Measurements from ENCODE around the gene BORCS5.
A peak's percentile ranks its signal among the peaks of the same experiment; 100 is the strongest.

The BORCS5 gene

GRCh38 chr12:12513416-12514006, 156.6 kb downstream of the BORCS5 start (continued):
- TF ChIP-seq POU6F1 (CRISPR knock-in tag; IDR thresholded peaks at IDR 0.05; ENCODE audit: borderline replicate concordance, low read depth) (no peak), CSDC2 (CRISPR knock-in tag; IDR thresholded peaks at IDR 0.05) (no peak)

DNA sequence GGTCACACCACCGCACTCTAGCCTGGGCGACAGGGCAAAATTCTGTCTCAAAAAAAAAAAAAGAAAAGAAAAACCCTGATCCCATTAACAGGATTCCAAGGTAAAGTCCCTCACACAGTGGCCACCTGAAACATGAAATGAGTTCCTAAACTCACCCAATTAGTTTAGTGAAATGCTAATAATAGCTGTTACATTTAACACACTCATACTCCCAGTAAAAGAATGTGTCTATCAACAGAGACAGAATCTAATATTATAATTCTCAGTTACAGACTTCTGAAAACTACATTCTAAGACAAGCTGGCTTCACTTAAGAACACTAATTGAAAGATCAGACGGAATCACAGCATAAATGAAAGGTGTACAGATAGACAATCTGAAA, 161.6 kb downstream of the BORCS5 start:
- ATAC-seq: no peak
- TF ChIP-seq SNAI2 (CRISPR knock-in tag; IDR thresholded peaks at IDR 0.05) (no peak), TOX (CRISPR knock-in tag; IDR thresholded peaks at IDR 0.05; ENCODE audit: borderline replicate concordance) (no peak), RARB (CRISPR knock-in tag; IDR thresholded peaks at IDR 0.05) (no peak), ZNF8 (CRISPR knock-in tag; IDR thresholded peaks at IDR 0.05) (no peak), ARNTL (CRISPR knock-in tag; IDR thresholded peaks at IDR 0.05; ENCODE audit: borderline replicate concordance, low read depth) (no peak), ESRRG (CRISPR knock-in tag; IDR thresholded peaks at IDR 0.05) (no peak), PATZ1 (CRISPR knock-in tag; IDR thresholded peaks at IDR 0.05; ENCODE audit: borderline replicate concordance) (no peak), BACH2 (CRISPR knock-in tag; IDR thresholded peaks at IDR 0.05; ENCODE audit: borderline replicate concordance) (no peak), OSR1 (CRISPR knock-in tag; IDR thresholded peaks at IDR 0.05) (no peak)

- TF ChIP-seq TCF4 (CRISPR knock-in tag; IDR thresholded peaks at IDR 0.05; ENCODE audit: borderline replicate concordance) (no peak), ZFP3 (CRISPR knock-in tag; IDR thresholded peaks at IDR 0.05) (no peak)
- ATAC-seq: peak; percentile 77
Observed at GRCh38 chr12:12518919-12519318, 162.0 kb downstream of the BORCS5 start.

All from SK-N-SH treated with all-trans-retinoic acid at 6 μM for 48 hours (cell line).